ENCODE measurements around the gene BID.

DNA sequence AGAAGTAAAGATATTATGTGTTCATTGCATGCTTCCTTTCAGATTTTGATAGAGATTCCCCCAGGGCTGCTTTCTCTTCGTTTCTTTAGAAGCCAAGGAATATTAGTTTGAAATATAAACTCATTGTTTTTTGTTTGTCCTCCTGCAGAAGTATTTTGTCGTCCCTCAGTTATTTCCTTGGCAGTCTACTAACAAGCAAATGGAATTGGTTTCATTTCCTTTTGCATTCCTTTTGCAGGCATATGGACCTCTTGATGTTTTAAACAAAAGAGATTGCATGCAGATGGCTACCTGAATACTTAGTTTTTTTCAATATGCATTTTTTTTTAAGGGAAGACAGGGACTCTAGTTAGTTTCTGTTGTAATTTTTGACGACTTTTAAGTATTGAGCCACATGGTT is 73.5 kb downstream of the BID start:
- TF ChIP-seq, protein P1, sequence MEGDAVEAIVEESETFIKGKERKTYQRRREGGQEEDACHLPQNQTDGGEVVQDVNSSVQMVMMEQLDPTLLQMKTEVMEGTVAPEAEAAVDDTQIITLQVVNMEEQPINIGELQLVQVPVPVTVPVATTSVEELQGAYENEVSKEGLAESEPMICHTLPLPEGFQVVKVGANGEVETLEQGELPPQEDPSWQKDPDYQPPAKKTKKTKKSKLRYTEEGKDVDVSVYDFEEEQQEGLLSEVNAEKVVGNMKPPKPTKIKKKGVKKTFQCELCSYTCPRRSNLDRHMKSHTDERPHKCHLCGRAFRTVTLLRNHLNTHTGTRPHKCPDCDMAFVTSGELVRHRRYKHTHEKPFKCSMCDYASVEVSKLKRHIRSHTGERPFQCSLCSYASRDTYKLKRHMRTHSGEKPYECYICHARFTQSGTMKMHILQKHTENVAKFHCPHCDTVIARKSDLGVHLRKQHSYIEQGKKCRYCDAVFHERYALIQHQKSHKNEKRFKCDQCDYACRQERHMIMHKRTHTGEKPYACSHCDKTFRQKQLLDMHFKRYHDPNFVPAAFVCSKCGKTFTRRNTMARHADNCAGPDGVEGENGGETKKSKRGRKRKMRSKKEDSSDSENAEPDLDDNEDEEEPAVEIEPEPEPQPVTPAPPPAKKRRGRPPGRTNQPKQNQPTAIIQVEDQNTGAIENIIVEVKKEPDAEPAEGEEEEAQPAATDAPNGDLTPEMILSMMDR (IDR thresholded peaks at IDR 0.05; ENCODE audit: insufficient read depth, low read depth, low read length), result no peak
- TF ChIP-seq EZH2 (IDR thresholded peaks at IDR 0.05; ENCODE audit: insufficient read depth, low read length), result no peak
